ENCODE results near the gene C18orf54. TPM values are rescaled to one million over a fixed set of nuclear protein-coding genes. Genes with fewer than 3 reads are reported as not detected.

The C18orf54 gene
- total RNA-seq, 1 experiment from 2014 or later = 5.5 TPM

GRCh38 chr18:54387631-54388030 lies 29.9 kb downstream of the C18orf54 start:
- Mint-ChIP-seq H3K4me1 (ENCODE audit: insufficient read depth, unreplicated experiment) (peaks cover 13% of the 10 kb centered on the region), H3K4me3 (ENCODE audit: unreplicated experiment) (no peak overlapping the region), H3K9me3 (ENCODE audit: unreplicated experiment) (no peaks in the 10 kb centered on the region), H3K36me3 (ENCODE audit: insufficient read depth, unreplicated experiment) (no peaks in the 10 kb centered on the region), H3K27ac (ENCODE audit: low read depth, unreplicated experiment) (peak overlapping the region; percentile 89), H3K27me3 (ENCODE audit: insufficient read depth, unreplicated experiment) (no peaks in the 10 kb centered on the region)
- ChIA-PET CTCF (interaction anchor here (0.7 to 2.1 kb wide), 4 partner anchors 11 to 285 kb away, joined by 3 to 9 read pairs (median 3); partner anchors contain the start of genes C18orf54 and STARD6), POLR2A (interaction anchor here (0.9 to 2.2 kb wide), 5 partner anchors 27 to 283 kb away, joined by 3 to 16 read pairs (median 3); partner anchors contain the start of genes C18orf54 and STARD6)
- no peak for TF ChIP-seq CTCF (IDR thresholded peaks at IDR 0.05; ENCODE audit: unreplicated experiment)
- peak; percentile 25 for DNase-seq (ENCODE audit: unreplicated experiment)
- intact Hi-C loops (cut with micrococcal nuclease) = loop anchor here (2.0 kb wide), 2 partner anchors 29 to 163 kb away; partner anchors contain the start of gene MBD2
- no TSS peak for BruUV-seq (replicated peaks)

- peaks cover 13% of the 10 kb centered on the region for H3K4me1 Mint-ChIP-seq (ENCODE audit: insufficient read depth, unreplicated experiment)
- H3K27me3 Mint-ChIP-seq (ENCODE audit: insufficient read depth, unreplicated experiment) = no peaks in the 10 kb centered on the region
- peak; percentile 90 for DNase-seq (ENCODE audit: unreplicated experiment)
- ChIA-PET CTCF (interaction anchor here (0.6 to 2.1 kb wide), 6 partner anchors 11 to 753 kb away, joined by 3 to 9 read pairs (median 4); partner anchors contain the start of genes C18orf54 and STARD6), POLR2A (interaction anchor here (0.9 to 2.2 kb wide), 4 partner anchors 15 to 283 kb away, joined by 3 to 16 read pairs (median 4); partner anchors contain the start of genes C18orf54 and STARD6)
- intact Hi-C loops (cut with micrococcal nuclease) = loop anchor here (2.0 kb wide), 2 partner anchors 30 to 164 kb away; partner anchors contain the start of gene MBD2
- TSS peak; percentile 94 for BruUV-seq (replicated peaks)
- H3K27ac Mint-ChIP-seq (ENCODE audit: low read depth, unreplicated experiment) = peak overlapping the region; percentile 89
- peak overlapping the region; percentile 47 for H3K4me3 Mint-ChIP-seq (ENCODE audit: unreplicated experiment)
- no peaks in the 10 kb centered on the region for H3K9me3 Mint-ChIP-seq (ENCODE audit: unreplicated experiment)
- TF ChIP-seq CTCF (IDR thresholded peaks at IDR 0.05; ENCODE audit: unreplicated experiment) = no peak
- H3K36me3 Mint-ChIP-seq (ENCODE audit: insufficient read depth, unreplicated experiment) = no peaks in the 10 kb centered on the region
These were observed 30.8 kb downstream of the C18orf54 start for GRCh38 chr18:54388203-54389142.

GRCh38 chr18:54389143-54389505 lies 31.4 kb downstream of the C18orf54 start:
- Mint-ChIP-seq H3K27ac (ENCODE audit: low read depth, unreplicated experiment) (peak overlapping the region; percentile 89), H3K9me3 (ENCODE audit: unreplicated experiment) (no peaks in the 10 kb centered on the region), H3K4me1 (ENCODE audit: insufficient read depth, unreplicated experiment) (peaks cover 13% of the 10 kb centered on the region), H3K27me3 (ENCODE audit: insufficient read depth, unreplicated experiment) (no peaks in the 10 kb centered on the region), H3K4me3 (ENCODE audit: unreplicated experiment) (peak overlapping the region; percentile 47), H3K36me3 (ENCODE audit: insufficient read depth, unreplicated experiment) (no peaks in the 10 kb centered on the region)
- no TSS peak for BruUV-seq (replicated peaks)
- ChIA-PET CTCF (interaction anchor here (0.6 to 1.0 kb wide), 3 partner anchors 55 to 752 kb away, joined by 4 read pairs; no protein-coding TSS in a partner anchor), POLR2A (interaction anchor here (0.9 to 1.5 kb wide), 2 partner anchors 15 to 26 kb away, joined by 3 read pairs; no protein-coding TSS in a partner anchor)
- TF ChIP-seq CTCF (IDR thresholded peaks at IDR 0.05; ENCODE audit: unreplicated experiment) = no peak
- no peak for DNase-seq (ENCODE audit: unreplicated experiment)
- intact Hi-C loops (cut with micrococcal nuclease) = loop anchor here (2.0 kb wide), 2 partner anchors 30 to 164 kb away; partner anchors contain the start of gene MBD2

DNA sequence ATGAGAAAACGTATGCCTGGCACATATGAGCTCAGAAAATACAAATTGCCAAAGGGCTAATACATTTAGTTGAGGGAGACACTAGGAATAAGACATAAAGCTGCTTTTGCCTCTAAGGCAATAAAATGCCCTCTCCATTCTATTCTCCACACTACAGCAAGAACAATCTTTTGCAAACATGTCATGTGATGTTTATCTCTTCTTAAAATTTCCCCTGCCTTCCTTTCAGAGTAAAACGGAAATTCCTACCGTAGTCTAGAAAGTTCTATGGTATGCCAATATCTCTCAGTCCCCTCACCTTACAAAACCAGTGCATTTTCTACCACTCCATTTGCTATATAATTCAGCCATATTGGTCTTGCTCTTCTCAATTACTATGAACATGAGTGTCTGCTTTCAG lies 33.1 kb downstream of the C18orf54 start:
- no peak overlapping the region for H3K27ac Mint-ChIP-seq (ENCODE audit: low read depth, unreplicated experiment)
- BruUV-seq (replicated peaks) = no TSS peak
- CTCF ChIA-PET = interaction anchor here (0.6 to 1.9 kb wide), 5 partner anchors 33 to 281 kb away, joined by 4 to 5 read pairs (median 4); partner anchors contain the start of genes C18orf54 and STARD6
- H3K9me3 Mint-ChIP-seq (ENCODE audit: unreplicated experiment) = no peaks in the 10 kb centered on the region
- TF ChIP-seq CTCF (IDR thresholded peaks at IDR 0.05; ENCODE audit: unreplicated experiment) = no peak
- H3K4me3 Mint-ChIP-seq (ENCODE audit: unreplicated experiment) = no peak overlapping the region
- POLR2A ChIA-PET = interaction anchor here (0.6 kb wide), 1 partner anchor 252 kb away, joined by 3 read pairs; no protein-coding TSS in a partner anchor
- intact Hi-C loops (cut with micrococcal nuclease) = no loop called here
- no peaks in the 10 kb centered on the region for H3K36me3 Mint-ChIP-seq (ENCODE audit: insufficient read depth, unreplicated experiment)
- DNase-seq (ENCODE audit: unreplicated experiment) = no peak
- H3K4me1 Mint-ChIP-seq (ENCODE audit: insufficient read depth, unreplicated experiment) = peaks cover 13% of the 10 kb centered on the region
- no peaks in the 10 kb centered on the region for H3K27me3 Mint-ChIP-seq (ENCODE audit: insufficient read depth, unreplicated experiment)

Data from MCF 10A (cell line).